ENCODE results near the gene AFF3. TPM values are rescaled to one million over a fixed set of nuclear protein-coding genes. Genes with fewer than 3 reads are reported as not detected.
"Not testable (repeated sequence)": the region's sequence is repeated elsewhere in the genome, so short reads cannot be mapped to it uniquely, and the experiment has no call there.

Gene AFF3
- total and polyA plus RNA-seq, 9 donors, result 2.4 to 7.2 (median 3.7) TPM

DNA sequence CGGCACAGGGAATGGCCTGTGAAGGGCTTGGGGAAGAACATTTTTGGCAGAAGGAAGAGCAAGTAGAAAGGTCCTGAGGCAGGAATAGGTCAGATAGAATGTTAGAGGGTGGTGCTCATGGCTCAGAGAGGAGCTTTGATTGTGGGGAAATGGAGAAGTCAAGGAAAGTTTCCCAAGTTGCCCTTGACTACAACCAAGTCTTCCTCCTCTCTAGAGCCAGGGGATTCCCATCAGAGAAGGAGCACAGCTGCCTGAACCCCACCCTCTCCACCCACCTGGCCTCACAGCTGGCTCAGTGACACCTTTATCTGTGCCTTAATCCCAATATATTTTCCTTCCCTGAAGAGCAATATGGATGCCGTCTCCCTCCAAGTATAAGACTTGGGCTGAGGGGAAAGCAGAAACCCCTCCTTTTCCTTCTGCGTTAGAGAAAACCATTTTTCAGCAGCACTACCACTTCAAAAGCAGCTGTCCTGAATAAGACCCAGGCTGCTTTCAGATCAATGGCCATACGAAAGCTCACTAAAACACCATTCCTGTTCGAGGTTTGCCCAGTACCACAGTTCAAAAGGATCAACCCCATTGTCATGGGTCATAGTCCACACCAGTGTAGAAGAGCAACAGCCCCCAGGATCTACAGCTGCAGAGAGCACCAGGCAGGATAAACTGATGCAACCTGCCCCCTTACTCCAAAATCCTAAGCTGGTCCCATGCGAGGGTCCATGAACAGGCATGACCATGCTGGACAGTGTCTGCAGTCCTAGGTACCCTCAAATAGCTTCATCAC, 199.6 kb downstream of the AFF3 start:
- Histone ChIP-seq H3K27ac (ENCODE audit: low read length) (no peak overlapping the region), H3K36me3 (ENCODE audit: control insufficient read depth, insufficient read depth, low read length) (no peaks in the 10 kb centered on the region), H3K27me3 (ENCODE audit: control insufficient read depth, insufficient read depth, low read length) (no peaks in the 10 kb centered on the region), H3K9me3 (replicated peaks; ENCODE audit: control insufficient read depth, low read depth, low read length) (no peaks in the 10 kb centered on the region), H3K4me1 (ENCODE audit: control insufficient read depth, insufficient read depth, low read length) (peaks cover 2% of the 10 kb centered on the region), H3K4me3 (ENCODE audit: low read length) (no peak overlapping the region)
- WGBS (ENCODE audit: insufficient coverage), result 96% methylated on average over 4 of the region's 6 CpGs
- DNase-seq, result no peak

DNA sequence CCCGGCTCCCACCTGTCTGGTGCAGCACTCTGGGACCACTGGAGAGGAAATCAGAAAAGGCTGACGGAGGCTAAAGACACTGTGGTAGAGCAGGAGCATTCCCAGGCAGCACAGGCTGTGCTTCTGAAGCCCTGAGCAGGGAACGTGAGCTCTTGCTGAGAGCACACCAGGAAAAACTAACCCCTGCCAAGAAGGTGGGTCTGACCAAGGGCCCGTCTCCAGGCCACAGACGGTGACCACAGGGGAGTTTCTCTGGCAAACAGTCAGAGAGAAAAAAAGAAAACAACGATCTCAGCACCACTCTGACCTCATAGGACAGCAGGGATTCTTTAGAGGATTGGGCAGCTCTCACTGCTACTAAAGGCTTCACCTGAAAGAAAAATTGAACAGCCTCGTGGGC, 201.4 kb downstream of the AFF3 start:
- no peaks in the 10 kb centered on the region for H3K27me3 ChIP-seq (ENCODE audit: control insufficient read depth, insufficient read depth, low read length)
- H3K9me3 ChIP-seq (replicated peaks; ENCODE audit: control insufficient read depth, low read depth, low read length), result no peaks in the 10 kb centered on the region
- H3K4me1 ChIP-seq (ENCODE audit: control insufficient read depth, insufficient read depth, low read length), result peaks cover 2% of the 10 kb centered on the region
- WGBS (ENCODE audit: insufficient coverage), result 37% methylated on average over 3 of the region's 7 CpGs
- no peak overlapping the region for H3K4me3 ChIP-seq (ENCODE audit: low read length)
- H3K36me3 ChIP-seq (ENCODE audit: control insufficient read depth, insufficient read depth, low read length), result no peaks in the 10 kb centered on the region
- no peak overlapping the region for H3K27ac ChIP-seq (ENCODE audit: low read length)
- DNase-seq, result peak; percentile 62

DNA sequence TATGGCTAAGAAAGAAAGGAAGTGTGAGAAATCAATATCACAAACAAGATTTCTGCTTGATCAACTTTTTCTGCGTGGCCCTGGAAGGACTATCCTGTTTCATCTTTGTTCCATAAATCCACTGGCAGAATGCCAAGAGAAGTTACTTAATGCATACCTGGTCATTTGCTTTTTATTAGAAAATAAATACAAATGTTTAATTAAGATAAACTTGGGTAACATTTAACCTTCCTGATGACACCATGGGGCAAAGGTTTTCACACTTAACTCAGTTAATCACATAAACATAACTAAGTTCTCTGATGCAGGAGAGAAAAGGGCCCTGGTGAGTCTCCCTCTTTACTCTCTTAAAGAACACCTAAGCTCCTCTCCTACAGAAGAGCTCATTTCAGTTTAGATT, 203.3 kb downstream of the AFF3 start:
- no peak for DNase-seq
- no peaks in the 10 kb centered on the region for H3K9me3 ChIP-seq (replicated peaks; ENCODE audit: control insufficient read depth, low read depth, low read length)
- H3K4me3 ChIP-seq (ENCODE audit: low read length), result no peak overlapping the region
- no peaks in the 10 kb centered on the region for H3K27me3 ChIP-seq (ENCODE audit: control insufficient read depth, insufficient read depth, low read length)
- WGBS (ENCODE audit: insufficient coverage), result no CpG with 5 or more reads among the region's 1 CpG
- no peaks in the 10 kb centered on the region for H3K36me3 ChIP-seq (ENCODE audit: control insufficient read depth, insufficient read depth, low read length)
- H3K4me1 ChIP-seq (ENCODE audit: control insufficient read depth, insufficient read depth, low read length), result peaks cover 2% of the 10 kb centered on the region
- H3K27ac ChIP-seq (ENCODE audit: low read length), result no peak overlapping the region

DNA sequence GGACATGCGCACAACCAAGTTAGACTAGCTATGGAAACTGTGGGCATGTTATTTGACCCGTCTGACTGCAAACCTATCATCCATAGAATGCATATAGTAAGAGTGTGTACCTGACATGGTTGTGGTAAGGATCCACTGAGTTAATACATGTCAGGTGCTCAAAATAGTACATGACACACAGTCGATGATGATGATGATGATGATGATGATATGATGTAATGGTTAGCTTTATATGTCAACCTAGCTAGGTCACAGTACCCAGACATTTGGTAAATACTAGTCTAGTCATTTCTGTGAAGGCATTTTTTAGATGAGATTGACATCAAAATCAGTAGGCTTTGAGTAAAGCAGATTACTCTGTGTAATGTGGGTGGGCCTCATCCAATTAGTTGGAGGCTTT, 204.1 kb downstream of the AFF3 start:
- no peaks in the 10 kb centered on the region for H3K36me3 ChIP-seq (ENCODE audit: control insufficient read depth, insufficient read depth, low read length)
- no peak for DNase-seq
- H3K27me3 ChIP-seq (ENCODE audit: control insufficient read depth, insufficient read depth, low read length), result no peaks in the 10 kb centered on the region
- H3K9me3 ChIP-seq (replicated peaks; ENCODE audit: control insufficient read depth, low read depth, low read length), result no peaks in the 10 kb centered on the region
- H3K4me1 ChIP-seq (ENCODE audit: control insufficient read depth, insufficient read depth, low read length), result peaks cover 2% of the 10 kb centered on the region
- no peak overlapping the region for H3K27ac ChIP-seq (ENCODE audit: low read length)
- no CpG with 5 or more reads among the region's 3 CpGs for WGBS (ENCODE audit: insufficient coverage)
- no peak overlapping the region for H3K4me3 ChIP-seq (ENCODE audit: low read length)

DNA sequence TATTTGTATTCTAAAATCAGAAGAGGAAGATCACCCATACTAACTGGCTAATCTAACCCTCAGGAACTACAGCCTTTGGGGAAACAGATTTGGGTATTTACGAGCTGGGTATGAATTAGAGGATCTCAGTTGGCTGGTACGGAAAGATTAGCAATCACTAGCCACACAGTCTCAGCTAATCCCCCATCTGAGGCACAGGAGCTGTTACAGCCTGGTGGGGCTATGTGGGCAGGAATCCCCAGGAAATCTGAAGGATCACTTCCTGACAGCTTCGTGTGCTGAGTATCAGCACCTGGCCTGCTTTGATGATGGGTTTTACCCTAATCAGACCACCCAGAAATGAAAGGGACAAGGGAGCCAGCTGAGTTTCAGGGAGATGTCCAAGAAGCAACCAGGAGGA, 206.3 kb downstream of the AFF3 start:
- DNase-seq, result no peak
- no CpG with 5 or more reads among the region's 3 CpGs for WGBS (ENCODE audit: insufficient coverage)
- H3K27me3 ChIP-seq (ENCODE audit: control insufficient read depth, insufficient read depth, low read length), result no peaks in the 10 kb centered on the region
- H3K27ac ChIP-seq (ENCODE audit: low read length), result no peak overlapping the region
- H3K4me3 ChIP-seq (ENCODE audit: low read length), result no peak overlapping the region
- H3K9me3 ChIP-seq (replicated peaks; ENCODE audit: control insufficient read depth, low read depth, low read length), result no peaks in the 10 kb centered on the region
- H3K4me1 ChIP-seq (ENCODE audit: control insufficient read depth, insufficient read depth, low read length), result peaks cover 2% of the 10 kb centered on the region
- H3K36me3 ChIP-seq (ENCODE audit: control insufficient read depth, insufficient read depth, low read length), result no peaks in the 10 kb centered on the region

DNA sequence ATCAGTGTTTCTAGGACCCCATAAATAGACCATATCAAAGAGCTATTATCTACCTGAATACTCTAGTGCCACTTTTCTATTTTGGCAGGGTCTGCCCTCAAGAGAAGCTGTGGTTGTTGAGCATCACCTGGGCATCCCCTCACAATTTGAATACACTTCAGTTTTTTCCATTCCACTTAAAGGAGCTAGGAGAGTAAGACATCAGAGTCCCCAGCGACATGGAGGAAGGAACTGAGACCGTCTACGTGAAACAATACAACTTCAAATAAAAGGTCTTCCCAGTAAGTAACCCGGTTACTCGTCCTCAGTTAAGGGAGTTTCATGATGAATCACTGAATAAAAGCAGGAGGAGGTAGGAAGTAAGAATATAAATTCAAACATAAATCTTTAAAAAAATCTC, 206.7 kb downstream of the AFF3 start:
- no peak overlapping the region for H3K4me3 ChIP-seq (ENCODE audit: low read length)

DNA sequence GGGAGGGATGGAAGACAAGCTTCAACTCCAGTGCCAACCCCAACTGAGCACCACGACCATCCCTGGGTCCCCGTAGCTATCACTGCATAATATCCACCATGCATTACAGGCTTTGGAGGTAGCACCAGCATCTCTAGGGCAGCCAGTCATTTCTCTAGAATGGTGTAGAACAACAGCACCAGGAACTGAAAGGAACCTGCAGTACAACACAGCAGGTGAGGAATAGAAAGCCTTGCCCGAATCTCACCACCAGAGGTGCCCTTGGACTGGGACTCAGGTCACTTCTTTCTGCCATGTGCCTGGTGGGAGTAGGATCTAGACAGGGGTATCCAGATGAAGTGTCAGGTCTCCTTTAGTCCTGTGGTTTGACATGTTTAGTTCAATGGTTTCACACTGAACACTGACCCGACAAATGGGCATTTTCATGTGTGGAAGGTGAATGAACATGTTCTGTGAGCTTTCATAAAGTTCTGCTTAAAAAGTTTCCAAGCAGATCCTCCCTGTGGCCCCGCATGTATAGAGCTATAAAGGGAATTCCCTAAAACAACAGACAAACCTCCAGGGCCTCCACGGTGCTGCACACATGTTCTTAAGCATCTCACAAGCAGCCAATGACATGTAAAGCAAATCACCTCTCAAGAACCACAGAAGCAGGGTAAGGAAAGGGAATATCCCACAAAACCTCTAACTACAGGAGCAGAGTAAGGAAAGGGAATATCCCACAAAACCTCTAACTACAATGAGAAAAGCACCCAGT, 208.3 kb downstream of the AFF3 start:
- H3K36me3 ChIP-seq (ENCODE audit: control insufficient read depth, insufficient read depth, low read length), result no peaks in the 10 kb centered on the region
- H3K4me3 ChIP-seq (ENCODE audit: low read length), result no peak overlapping the region
- H3K27ac ChIP-seq (ENCODE audit: low read length), result no peak overlapping the region
- no peaks in the 10 kb centered on the region for H3K4me1 ChIP-seq (ENCODE audit: control insufficient read depth, insufficient read depth, low read length)
- DNase-seq, result no peak
- H3K27me3 ChIP-seq (ENCODE audit: control insufficient read depth, insufficient read depth, low read length), result no peaks in the 10 kb centered on the region
- H3K9me3 ChIP-seq (replicated peaks; ENCODE audit: control insufficient read depth, low read depth, low read length), result no peaks in the 10 kb centered on the region
- WGBS (ENCODE audit: insufficient coverage), result 93% methylated on average over 2 of the region's 6 CpGs

More for the DNA sequence above, 206.7 kb downstream of the AFF3 start:
- Histone ChIP-seq H3K4me1 (ENCODE audit: control insufficient read depth, insufficient read depth, low read length) (no peaks in the 10 kb centered on the region), H3K36me3 (ENCODE audit: control insufficient read depth, insufficient read depth, low read length) (no peaks in the 10 kb centered on the region), H3K9me3 (replicated peaks; ENCODE audit: control insufficient read depth, low read depth, low read length) (no peaks in the 10 kb centered on the region), H3K27me3 (ENCODE audit: control insufficient read depth, insufficient read depth, low read length) (no peaks in the 10 kb centered on the region), H3K27ac (ENCODE audit: low read length) (no peak overlapping the region)
- WGBS (ENCODE audit: insufficient coverage), result no CpG with 5 or more reads among the region's 5 CpGs
- DNase-seq, result no peak

DNA sequence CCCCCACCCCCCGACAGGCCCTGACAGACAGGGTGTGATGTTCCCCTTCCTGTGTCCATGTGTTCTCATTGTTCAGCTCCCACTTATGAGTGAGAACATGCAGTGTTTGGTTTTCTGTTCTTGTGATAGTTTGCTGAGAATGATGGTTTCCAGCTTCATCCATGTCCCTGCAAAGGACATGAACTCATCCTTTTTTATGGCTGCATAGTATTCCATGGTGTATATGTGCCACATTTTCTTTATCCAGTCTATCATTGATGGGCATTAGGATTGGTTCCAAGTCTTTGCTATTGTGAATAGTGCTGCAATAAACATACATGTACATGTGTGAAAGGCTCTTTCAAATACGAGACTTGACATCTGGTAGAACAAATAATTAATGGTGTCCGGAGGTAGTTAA, 208.9 kb downstream of the AFF3 start:
- not testable (repeated sequence) for H3K36me3 ChIP-seq (ENCODE audit: control insufficient read depth, insufficient read depth, low read length); DNase-seq; H3K27me3 ChIP-seq (ENCODE audit: control insufficient read depth, insufficient read depth, low read length); H3K27ac ChIP-seq (ENCODE audit: low read length); H3K4me1 ChIP-seq (ENCODE audit: control insufficient read depth, insufficient read depth, low read length); H3K9me3 ChIP-seq (replicated peaks; ENCODE audit: control insufficient read depth, low read depth, low read length); H3K4me3 ChIP-seq (ENCODE audit: low read length)
- no CpG with 5 or more reads among the region's 3 CpGs for WGBS (ENCODE audit: insufficient coverage)

DNA sequence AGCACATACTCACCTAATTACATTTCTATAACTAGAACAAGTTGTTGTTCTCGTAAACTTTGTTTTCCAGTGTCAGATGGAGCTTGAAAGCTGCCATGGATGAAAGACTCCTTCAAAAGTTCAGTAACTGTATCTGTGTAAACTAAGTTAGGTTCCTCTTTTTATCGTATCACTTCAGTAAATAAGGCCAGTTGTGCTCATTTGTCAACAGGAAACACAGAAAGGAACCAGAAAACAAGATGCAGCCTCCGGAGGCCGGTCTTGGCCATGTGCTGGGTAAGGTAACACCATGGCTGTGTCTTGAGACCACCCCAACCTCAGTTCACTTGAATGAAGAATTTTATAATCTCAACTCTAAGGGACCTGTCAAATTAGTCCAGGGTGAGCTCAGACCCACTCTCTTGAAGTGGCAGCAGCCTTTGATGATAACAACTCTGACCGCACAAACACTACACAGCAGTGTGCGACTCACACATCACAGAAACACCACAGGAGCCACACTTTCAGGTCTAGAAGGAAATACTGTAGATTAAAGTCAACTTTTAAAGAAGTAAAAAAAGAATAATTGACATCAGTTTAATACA, 213.8 kb downstream of the AFF3 start:
- DNase-seq, result peak; percentile 21
- H3K27ac ChIP-seq (ENCODE audit: low read length), result no peak overlapping the region

DNA sequence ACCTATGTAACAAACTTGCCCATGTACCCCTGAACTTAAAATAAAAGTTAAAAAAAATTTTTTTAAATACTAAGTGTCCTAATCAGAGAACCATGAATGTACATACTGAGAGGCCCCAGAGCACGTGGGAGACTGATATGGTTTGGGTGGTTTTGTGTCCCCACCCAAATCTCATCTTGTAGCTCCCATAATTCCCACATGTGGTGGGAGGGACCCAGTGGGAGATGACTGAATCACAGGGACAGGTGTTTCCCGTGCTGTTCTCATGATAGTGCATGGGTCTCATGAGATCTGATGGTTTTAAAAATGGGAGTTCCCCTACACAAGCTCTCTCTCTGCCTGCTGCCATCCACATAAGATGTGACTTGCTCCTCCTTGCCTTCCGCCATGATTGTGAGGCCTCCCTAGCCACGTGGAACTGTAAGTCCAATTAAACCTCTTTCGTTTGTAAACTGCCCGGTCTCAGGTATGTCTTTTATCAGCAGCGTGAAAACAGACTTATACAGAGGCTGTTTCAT, 214.6 kb downstream of the AFF3 start:
- not testable (repeated sequence) for H3K4me1 ChIP-seq (ENCODE audit: control insufficient read depth, insufficient read depth, low read length); H3K4me3 ChIP-seq (ENCODE audit: low read length); H3K36me3 ChIP-seq (ENCODE audit: control insufficient read depth, insufficient read depth, low read length); H3K9me3 ChIP-seq (replicated peaks; ENCODE audit: control insufficient read depth, low read depth, low read length); H3K27ac ChIP-seq (ENCODE audit: low read length); H3K27me3 ChIP-seq (ENCODE audit: control insufficient read depth, insufficient read depth, low read length); DNase-seq
- 96% methylated on average over 5 of the region's 7 CpGs for WGBS (ENCODE audit: insufficient coverage)

More for the DNA sequence above, 213.8 kb downstream of the AFF3 start:
- no peaks in the 10 kb centered on the region for H3K36me3 ChIP-seq (ENCODE audit: control insufficient read depth, insufficient read depth, low read length)
- WGBS (ENCODE audit: insufficient coverage), result no CpG with 5 or more reads among the region's 6 CpGs
- no peak overlapping the region for H3K4me3 ChIP-seq (ENCODE audit: low read length)
- H3K9me3 ChIP-seq (replicated peaks; ENCODE audit: control insufficient read depth, low read depth, low read length), result no peaks in the 10 kb centered on the region
- no peaks in the 10 kb centered on the region for H3K4me1 ChIP-seq (ENCODE audit: control insufficient read depth, insufficient read depth, low read length)
- H3K27me3 ChIP-seq (ENCODE audit: control insufficient read depth, insufficient read depth, low read length), result no peaks in the 10 kb centered on the region

Measured in muscle of leg (tissue), 11 donors.